ENCODE results near the gene ALPK3. TPM values are rescaled to one million over a fixed set of nuclear protein-coding genes. Genes with fewer than 3 reads are reported as not detected.
"Not testable (repeated sequence)": the region's sequence is repeated elsewhere in the genome, so short reads cannot be mapped to it uniquely, and the experiment has no call there.

ALPK3 gene
- polyA plus RNA-seq, 1 donor from 2014 or later, result not detected

DNA sequence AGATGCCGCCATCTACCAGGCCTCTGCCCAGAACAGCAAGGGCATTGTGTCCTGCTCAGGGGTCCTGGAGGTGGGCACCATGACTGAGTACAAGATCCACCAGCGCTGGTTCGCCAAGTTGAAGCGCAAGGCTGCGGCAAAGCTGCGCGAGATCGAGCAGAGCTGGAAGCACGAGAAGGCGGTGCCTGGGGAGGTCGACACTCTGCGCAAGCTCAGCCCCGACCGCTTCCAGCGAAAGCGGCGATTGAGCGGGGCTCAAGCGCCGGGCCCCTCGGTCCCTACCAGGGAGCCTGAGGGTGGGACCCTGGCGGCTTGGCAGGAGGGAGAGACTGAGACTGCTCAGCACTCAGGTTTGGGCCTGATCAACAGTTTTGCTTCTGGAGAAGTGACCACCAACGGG is 22.6 kb downstream of the ALPK3 start:
- H3K36me3 Mint-ChIP-seq, result peaks cover 2% of the 10 kb centered on the region
- peaks cover 16% of the 10 kb centered on the region for H3K27me3 Mint-ChIP-seq
- no peak overlapping the region for H3K27ac Mint-ChIP-seq
- no peaks in the 10 kb centered on the region for H3K4me1 Mint-ChIP-seq
- no peak overlapping the region for H3K4me3 Mint-ChIP-seq
- no peaks in the 10 kb centered on the region for H3K9me3 Mint-ChIP-seq

- Mint-ChIP-seq H3K4me3 (no peak overlapping the region), H3K4me1 (no peaks in the 10 kb centered on the region), H3K9me3 (no peaks in the 10 kb centered on the region), H3K36me3 (peaks cover 2% of the 10 kb centered on the region), H3K27me3 (peaks cover 16% of the 10 kb centered on the region), H3K27ac (no peak overlapping the region)
These were observed 23.1 kb downstream of the ALPK3 start for GRCh38 chr15:84840255-84840654.

DNA sequence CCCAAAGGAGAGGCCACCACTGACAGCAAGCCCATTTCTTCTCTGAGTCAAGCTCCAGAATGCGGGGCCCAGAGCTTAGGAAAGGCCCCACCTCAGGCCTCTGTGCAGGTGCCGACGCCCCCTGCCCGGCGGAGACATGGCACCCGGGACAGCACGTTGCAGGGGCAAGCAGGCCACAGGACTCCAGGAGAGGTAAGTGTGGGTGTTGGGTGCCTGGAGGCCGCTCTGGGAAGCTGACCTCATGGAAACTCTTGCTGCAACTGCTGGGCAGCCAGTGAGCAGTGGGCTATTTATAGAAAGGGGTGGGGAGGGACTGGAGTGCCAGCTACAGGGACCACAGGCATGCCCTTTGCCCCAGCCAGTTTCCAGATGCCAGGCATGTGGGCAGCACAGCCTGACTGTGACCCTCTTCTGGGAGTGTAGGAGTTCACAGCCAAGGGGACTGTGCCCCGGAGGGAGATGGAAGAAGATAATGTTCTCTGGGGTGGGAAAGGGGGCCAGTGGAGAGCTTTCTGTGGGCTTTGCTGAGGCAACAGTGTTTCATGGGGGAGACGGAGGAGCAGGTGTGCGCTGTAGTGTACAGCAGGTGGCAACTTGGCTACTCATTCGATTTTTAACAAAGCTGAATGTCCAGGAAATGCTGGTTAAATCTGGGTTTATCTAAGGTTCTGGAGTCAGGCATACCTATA is 23.7 kb downstream of the ALPK3 start:
- H3K4me3 Mint-ChIP-seq, result no peak overlapping the region
- no peaks in the 10 kb centered on the region for H3K36me3 Mint-ChIP-seq
- H3K27ac Mint-ChIP-seq, result no peak overlapping the region
- no peaks in the 10 kb centered on the region for H3K4me1 Mint-ChIP-seq
- peaks cover 14% of the 10 kb centered on the region for H3K27me3 Mint-ChIP-seq
- peaks cover 0 to 1% (median 0%) of the 10 kb centered on the region in 3 donors for H3K9me3 Mint-ChIP-seq

- Mint-ChIP-seq H3K27ac (no peak overlapping the region), H3K36me3 (no peaks in the 10 kb centered on the region), H3K27me3 (peaks cover 5% of the 10 kb centered on the region), H3K4me3 (no peak overlapping the region), H3K4me1 (no peaks in the 10 kb centered on the region), H3K9me3 (peaks cover 3 to 7% (median 7%) of the 10 kb centered on the region in 3 donors)
These were observed 25.6 kb downstream of the ALPK3 start for GRCh38 chr15:84842781-84843180.

- Mint-ChIP-seq H3K27ac (no peak overlapping the region), H3K36me3 (no peaks in the 10 kb centered on the region), H3K4me3 (peak overlapping the region in 1 of 4 donors; percentile 17), H3K27me3 (peaks cover 2% of the 10 kb centered on the region), H3K9me3 (peaks cover 5 to 10% (median 10%) of the 10 kb centered on the region in 3 donors), H3K4me1 (no peaks in the 10 kb centered on the region)
These were observed 27.8 kb downstream of the ALPK3 start for GRCh38 chr15:84844964-84845363.

DNA sequence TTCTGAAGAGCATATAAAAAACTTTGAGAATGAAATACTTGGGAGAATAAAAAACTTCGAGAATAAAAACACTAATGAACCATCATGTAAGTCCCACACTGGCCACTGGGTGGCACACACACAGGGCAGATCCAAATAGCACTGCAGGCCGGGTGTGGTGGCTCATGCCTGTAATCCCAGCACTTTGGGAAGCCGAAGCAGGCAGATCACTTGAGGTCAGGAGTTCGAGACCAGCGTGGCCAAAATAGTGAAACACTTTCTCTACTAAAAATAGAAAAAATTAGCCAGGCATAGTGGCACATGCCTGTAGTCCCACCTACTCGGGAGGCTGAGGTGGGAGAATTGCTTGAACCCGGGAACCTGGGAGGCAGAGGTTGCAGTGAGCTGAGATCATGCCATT is 28.5 kb downstream of the ALPK3 start:
- peak overlapping the region in 2 of 3 donors; percentile 39 to 68 for H3K27ac Mint-ChIP-seq
- not testable (repeated sequence) for H3K27me3 Mint-ChIP-seq, H3K4me1 Mint-ChIP-seq

GRCh38 chr15:84846269-84846668 is 29.1 kb downstream of the ALPK3 start:
- no peak overlapping the region for H3K27ac Mint-ChIP-seq
- H3K9me3 Mint-ChIP-seq, result peaks cover 5 to 10% (median 10%) of the 10 kb centered on the region in 3 donors
- no peaks in the 10 kb centered on the region for H3K4me1 Mint-ChIP-seq
- no peak overlapping the region for H3K4me3 Mint-ChIP-seq
- H3K36me3 Mint-ChIP-seq, result no peaks in the 10 kb centered on the region
- H3K27me3 Mint-ChIP-seq, result peaks cover 2% of the 10 kb centered on the region

More for the DNA sequence above, 28.5 kb downstream of the ALPK3 start:
- H3K4me3 Mint-ChIP-seq, result peak overlapping the region in 1 of 4 donors; percentile 20
- not testable (repeated sequence) for H3K36me3 Mint-ChIP-seq, H3K9me3 Mint-ChIP-seq

- Mint-ChIP-seq H3K27me3 (no peaks in the 10 kb centered on the region), H3K4me1 (no peaks in the 10 kb centered on the region)
These were observed 30.2 kb downstream of the ALPK3 start for GRCh38 chr15:84847382-84847781.

DNA sequence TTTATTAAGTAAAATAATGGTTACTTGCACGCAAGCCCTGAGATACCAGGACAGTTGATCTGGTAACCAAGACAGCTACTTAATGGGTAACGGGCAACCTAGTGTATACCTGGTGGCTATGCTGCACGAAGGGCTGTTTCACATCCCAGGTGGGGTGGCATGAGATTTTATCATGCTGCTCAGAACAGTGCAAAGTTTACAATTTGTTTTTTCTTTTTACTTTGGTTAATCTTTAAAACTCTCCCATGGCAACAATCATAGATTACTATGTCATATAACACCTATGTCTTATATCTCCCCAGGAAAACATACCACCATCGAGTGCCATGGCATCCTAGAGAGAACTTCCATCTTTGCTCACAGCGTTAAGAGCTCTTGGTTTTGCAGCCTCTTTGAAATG is 35.1 kb downstream of the ALPK3 start:
- no peak overlapping the region for H3K4me3 Mint-ChIP-seq
- H3K27ac Mint-ChIP-seq, result no peak overlapping the region
- H3K27me3 Mint-ChIP-seq, result no peaks in the 10 kb centered on the region
- peaks cover 0 to 3% (median 2%) of the 10 kb centered on the region in 3 donors for H3K4me1 Mint-ChIP-seq
- H3K9me3 Mint-ChIP-seq, result peaks cover 2 to 5% (median 3%) of the 10 kb centered on the region in 3 donors
- H3K36me3 Mint-ChIP-seq, result no peaks in the 10 kb centered on the region

More at GRCh38 chr15:84847382-84847781, 30.2 kb downstream of the ALPK3 start:
- no peaks in the 10 kb centered on the region for H3K36me3 Mint-ChIP-seq
- H3K27ac Mint-ChIP-seq, result peak overlapping the region in 1 of 3 donors; percentile 35
- peaks cover 5 to 10% (median 10%) of the 10 kb centered on the region in 3 donors for H3K9me3 Mint-ChIP-seq
- no peak overlapping the region for H3K4me3 Mint-ChIP-seq

DNA sequence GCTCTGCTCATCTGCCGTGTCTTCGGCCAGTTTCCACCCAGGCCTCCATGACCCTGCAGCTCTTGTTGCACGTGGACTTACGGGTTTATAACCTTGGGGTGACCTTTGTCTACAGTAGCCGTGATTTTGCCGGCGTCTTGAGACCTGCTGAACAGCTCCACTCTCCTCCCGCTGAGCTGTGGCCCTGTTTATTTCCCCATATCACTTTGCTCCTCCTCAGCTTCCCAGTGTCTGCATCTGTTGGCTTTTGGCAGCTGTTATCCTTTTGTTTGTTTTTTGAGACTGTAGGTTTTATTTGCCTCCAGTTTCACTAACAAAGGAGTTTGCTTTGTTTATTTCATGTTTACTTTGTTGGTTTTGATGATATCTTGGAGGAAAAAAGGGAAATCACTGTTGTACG is 38.0 kb downstream of the ALPK3 start:
- Mint-ChIP-seq H3K4me3 (no peak overlapping the region), H3K27me3 (no peaks in the 10 kb centered on the region), H3K36me3 (peaks cover 2% of the 10 kb centered on the region), H3K4me1 (peaks cover 0 to 4% (median 2%) of the 10 kb centered on the region in 3 donors), H3K27ac (no peak overlapping the region), H3K9me3 (no peaks in the 10 kb centered on the region)

DNA sequence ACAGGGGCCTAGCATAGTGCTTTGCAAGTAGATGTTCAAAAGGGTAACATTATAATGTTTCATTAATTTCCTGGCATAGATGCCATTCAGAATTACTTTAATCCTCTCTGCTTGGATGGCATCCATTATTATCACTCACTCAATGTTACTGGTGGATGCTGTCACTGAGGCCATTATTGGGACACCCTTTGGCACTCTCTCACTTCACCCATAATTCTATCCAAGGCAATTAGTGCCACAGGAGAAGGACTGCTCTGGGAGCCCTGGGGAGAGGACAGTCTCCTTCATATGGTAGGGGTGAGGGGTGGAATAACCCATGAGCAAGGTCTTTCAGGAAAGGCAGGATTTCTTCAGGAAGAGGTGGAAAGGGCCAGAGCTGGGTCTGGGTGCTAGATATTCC is 38.6 kb downstream of the ALPK3 start:
- H3K4me3 Mint-ChIP-seq, result no peak overlapping the region
- peaks cover 0 to 4% (median 2%) of the 10 kb centered on the region in 3 donors for H3K4me1 Mint-ChIP-seq
- no peaks in the 10 kb centered on the region for H3K27me3 Mint-ChIP-seq
- H3K36me3 Mint-ChIP-seq, result peaks cover 2% of the 10 kb centered on the region
- no peak overlapping the region for H3K27ac Mint-ChIP-seq
- H3K9me3 Mint-ChIP-seq, result no peaks in the 10 kb centered on the region

DNA sequence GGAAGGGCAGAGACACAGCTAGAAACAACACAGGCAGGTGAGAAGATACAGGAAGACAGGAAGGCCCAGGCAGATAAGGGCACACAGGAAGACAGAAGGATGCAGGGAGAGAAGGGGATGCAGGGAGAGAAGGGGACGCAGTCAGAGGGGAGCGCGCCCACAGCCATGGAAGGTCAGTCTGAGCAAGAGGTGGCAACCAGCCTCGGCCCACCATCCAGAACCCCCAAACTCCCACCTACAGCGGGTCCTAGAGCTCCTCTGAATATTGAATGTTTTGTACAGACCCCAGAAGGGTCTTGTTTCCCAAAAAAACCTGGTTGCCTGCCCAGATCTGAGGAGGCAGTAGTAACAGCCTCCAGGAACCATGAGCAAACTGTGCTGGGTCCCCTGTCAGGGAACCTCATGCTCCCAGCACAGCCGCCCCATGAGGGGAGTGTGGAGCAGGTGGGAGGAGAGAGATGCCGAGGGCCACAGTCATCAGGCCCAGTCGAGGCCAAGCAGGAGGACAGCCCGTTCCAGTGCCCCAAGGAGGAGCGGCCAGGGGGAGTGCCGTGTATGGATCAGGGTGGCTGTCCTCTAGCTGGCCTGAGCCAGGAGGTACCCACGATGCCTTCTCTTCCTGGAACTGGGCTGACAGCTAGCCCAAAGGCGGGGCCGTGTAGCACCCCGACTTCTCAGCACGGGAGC is 39.7 kb downstream of the ALPK3 start:
- Mint-ChIP-seq H3K27me3 (no peaks in the 10 kb centered on the region), H3K9me3 (no peaks in the 10 kb centered on the region), H3K4me3 (peak overlapping the region in 1 of 4 donors; percentile 33), H3K36me3 (peaks cover 2% of the 10 kb centered on the region), H3K27ac (no peak overlapping the region), H3K4me1 (peaks cover 0 to 4% (median 2%) of the 10 kb centered on the region in 3 donors)

DNA sequence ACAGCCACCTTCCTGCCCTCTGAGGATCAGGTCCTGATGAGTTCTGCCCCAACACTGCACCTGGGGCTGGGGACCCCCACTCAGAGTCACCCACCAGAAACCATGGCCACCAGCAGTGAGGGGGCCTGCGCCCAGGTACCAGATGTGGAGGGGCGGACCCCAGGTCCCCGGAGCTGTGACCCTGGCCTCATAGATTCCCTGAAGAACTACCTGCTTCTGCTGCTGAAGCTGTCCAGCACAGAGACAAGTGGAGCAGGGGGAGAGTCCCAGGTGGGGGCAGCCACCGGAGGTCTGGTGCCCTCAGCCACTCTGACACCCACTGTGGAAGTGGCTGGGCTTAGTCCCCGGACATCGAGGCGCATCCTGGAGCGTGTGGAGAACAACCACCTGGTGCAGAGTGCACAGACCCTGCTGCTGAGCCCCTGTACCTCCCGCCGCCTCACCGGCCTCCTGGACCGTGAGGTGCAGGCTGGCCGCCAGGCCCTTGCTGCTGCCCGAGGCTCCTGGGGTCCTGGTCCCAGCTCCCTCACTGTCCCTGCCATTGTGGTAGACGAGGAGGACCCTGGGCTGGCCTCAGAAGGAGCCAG is 40.4 kb downstream of the ALPK3 start:
- Mint-ChIP-seq H3K4me1 (peaks cover 0 to 4% (median 2%) of the 10 kb centered on the region in 3 donors), H3K27ac (no peak overlapping the region), H3K9me3 (no peaks in the 10 kb centered on the region), H3K36me3 (peaks cover 2% of the 10 kb centered on the region), H3K27me3 (no peaks in the 10 kb centered on the region), H3K4me3 (no peak overlapping the region)

GRCh38 chr15:84858231-84858630 is 41.1 kb downstream of the ALPK3 start:
- Mint-ChIP-seq H3K9me3 (no peaks in the 10 kb centered on the region), H3K27ac (no peak overlapping the region), H3K4me1 (peaks cover 0 to 4% (median 2%) of the 10 kb centered on the region in 3 donors), H3K27me3 (no peaks in the 10 kb centered on the region), H3K4me3 (no peak overlapping the region), H3K36me3 (peaks cover 2% of the 10 kb centered on the region)

- peaks cover 2% of the 10 kb centered on the region for H3K36me3 Mint-ChIP-seq
- H3K4me3 Mint-ChIP-seq, result no peak overlapping the region
- H3K4me1 Mint-ChIP-seq, result peaks cover 0 to 4% (median 2%) of the 10 kb centered on the region in 3 donors
- no peaks in the 10 kb centered on the region for H3K9me3 Mint-ChIP-seq
- no peaks in the 10 kb centered on the region for H3K27me3 Mint-ChIP-seq
- no peak overlapping the region for H3K27ac Mint-ChIP-seq
These were observed 42.0 kb downstream of the ALPK3 start for GRCh38 chr15:84859144-84859543.
